Heart right ventricle (tissue), 16 donors: ENCODE measurements around the gene ATP2A3. TPM values are rescaled to one million over a fixed set of nuclear protein-coding genes. Genes with fewer than 3 reads are reported as not detected.

Source experiments
- ATAC-seq, 8 donors: fragments of 200-7000 bp; cut with Tn5 transposase; one replicate each; pipeline ENCODE4 v1.9.1; 2020; ENCODE audit warnings: mild to moderate bottlenecking in 8 of 8, moderate library complexity in 8 of 8, moderate number of reproducible peaks in 1 of 8
- DNase-seq, 2 donors: peaks; one replicate each; pipeline ENCODE4 v3.0.0-alpha.2; 2020
- H3K27ac ChIP-seq, 10 donors: fragments of 200-600 bp; sonication (generic) in 2 of 10; one replicate each; pipeline versions ENCODE4 v1.5.0 to v1.8.0; 2020 to 2022; ENCODE audit warnings: mild to moderate bottlenecking in 3 of 10
- H3K27me3 ChIP-seq, 7 donors: fragments of 200-600 bp; one replicate each; pipeline ENCODE4 v1.8.0; 2021 to 2022; ENCODE audit warnings: mild to moderate bottlenecking in 2 of 7
- H3K36me3 ChIP-seq, 9 donors: fragments of 200-600 bp; sonication (generic) in 1 of 9; one replicate each; pipeline versions ENCODE4 v1.5.0 to v1.8.0; 2020 to 2022; ENCODE audit warnings: mild to moderate bottlenecking in 2 of 9
- H3K4me1 ChIP-seq, 9 donors: fragments of 200-600 bp; sonication (generic) in 1 of 9; one replicate each; pipeline versions ENCODE4 v1.5.0 to v1.8.0; 2020 to 2022; ENCODE audit warnings: mild to moderate bottlenecking in 4 of 9
- H3K4me3 ChIP-seq, 10 donors: fragments of 200-600 bp; sonication (generic) in 2 of 10; one replicate each; pipeline versions ENCODE4 v1.5.0 to v1.8.0; 2020 to 2022; ENCODE audit warnings: mild to moderate bottlenecking in 7 of 10, moderate library complexity in 2 of 10
- H3K9me3 ChIP-seq, 11 donors: fragments of 200-600 bp in 10 of 11; sonication (generic) in 2 of 11; one replicate each; pipeline versions ENCODE4 v1.5.0 to v1.8.0; 2013 to 2022; ENCODE audit warnings: mild to moderate bottlenecking in 2 of 11, control low read depth in 1 of 11, moderate library complexity in 1 of 11
- CTCF ChIP-seq, 9 donors: fragments of 200-600 bp; sonication (generic) in 2 of 9; IDR thresholded peaks; one replicate each; pipeline versions ENCODE4 v1.5.0 to v1.8.0; 2021 to 2022; ENCODE audit warnings: antibody characterized with exemption in 9 of 9, mild to moderate bottlenecking in 5 of 9, moderate library complexity in 1 of 9
- WGBS, 2 donors: extraction: QIAGEN DNeasy Blood & Tissue Kit; methylation state at CpG; one replicate each; pipeline ENCODE4 v1.1.7; 2013; ENCODE audit warnings: inconsistent platforms in 1 of 2; 5-methylcytosine and 5-hydroxymethylcytosine counted together
- intact Hi-C, 10 donors: fragments of 100-400 bp; cut with DNase I; formaldehyde crosslinking; loops; one replicate each; pipeline versions ENCODE4 v1.11.1 to v1.14.2; 2022
- polyA plus RNA-seq, 2 donors: library from polyadenylated mRNA; stranded (reverse); fragments of 200-250 nt; gene quantifications; one replicate each; pipeline ENCODE4 v1.2.3, GENCODE V29; 2013
- total RNA-seq, 10 donors: library from RNA; stranded (reverse); fragmentation: NEBNext Ultra II Directional in 3 of 10; extraction: Animal tissue kit (Norgen Biotek cat#: 25700) in 3 of 10; gene quantifications; one replicate each; pipeline versions ENCODE4 v1.2.1 to v1.2.4, GENCODE V29; 2021 to 2023
- donor health status: Arrhythmogenic right ventricular cardiomyopathy.
- donor health status: ischemic (EF 13 %, LVEDD 7.1; RV severe dilation, severe dysfunction).
- donor health status: healthy with polysubstance abuse.
- donor health status: DM: no; HTN: yes; CAD: no.
- donor health status: DM: no; HTN: no; CAD: no.
- donor health status: ischemic (EF 25% LVEDD 6.9; RV normal size, moderate dysfunction).
- donor health status: ischemic (EF 25% LVEDD 5.7; RV mildly dilated, moderate dysfunction).
- donor health status: healthy.
- donor health status: DM: yes; HTN: yes; CAD: no.
- donor health status: Ischemic cardiomyopathy.
- donor health status: ischemic (EF 35%, LVEDD 5.7; RV mildly dilated, moderate dysfunction).
- donor health status: nonischemic (EF 11% LVEDD 7.7; RV severe dilation, severe dysfunction).
- donor health status: DM: yes; HTN: yes; CAD: no.
- donor health status: PGD.
- donor health status: ischemic (EF 29% LVEDD 5.4; RV normal size, mild dysfunction).
- donor health status: nonischemic (EF 23%, LVEDD 6.1; RV moderate dilation, normal function).

ATP2A3 gene
- total and polyA plus RNA-seq, 12 donors = 4.3 to 11.0 (median 7.3) TPM

- H3K36me3 ChIP-seq = peaks cover 0 to 20% (median 0%) of the 10 kb centered on the region in 9 donors
- peaks cover 4 to 29% (median 16%) of the 10 kb centered on the region in 9 donors for H3K4me1 ChIP-seq
- no peak overlapping the region for H3K27ac ChIP-seq
- DNase-seq (no peak), ATAC-seq (no peak)
- intact Hi-C loops = no loop called here
- no peaks in the 10 kb centered on the region for H3K9me3 ChIP-seq
- H3K4me3 ChIP-seq = no peak overlapping the region
- WGBS, 2 donors = 92 to 94% methylated on average over 18 of the region's 18 CpGs
- H3K27me3 ChIP-seq = no peaks in the 10 kb centered on the region
- no peak for TF ChIP-seq CTCF (IDR thresholded peaks at IDR 0.05)
Observed at GRCh38 chr17:3923466-3924190, 40.6 kb downstream of the ATP2A3 start.

DNA sequence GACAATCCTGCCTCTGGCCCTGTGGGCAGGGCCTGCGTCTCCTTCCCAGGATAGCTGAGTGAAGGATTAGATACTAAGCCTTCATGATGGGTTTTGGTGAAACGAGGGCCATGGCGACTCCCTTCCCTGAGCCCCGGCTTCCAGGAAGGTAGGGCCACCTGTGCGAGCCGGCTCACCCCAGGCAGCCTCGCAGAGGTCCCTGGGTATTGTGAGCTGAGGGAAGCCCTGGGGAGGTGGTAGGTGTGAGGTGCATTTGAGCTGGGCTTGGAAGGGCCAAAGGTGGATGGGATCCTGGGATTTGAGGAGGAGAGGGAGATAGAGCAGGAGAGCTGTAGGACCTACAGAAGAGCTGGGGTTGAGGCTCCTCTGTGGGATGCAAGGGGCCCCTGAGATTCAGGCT, 41.5 kb downstream of the ATP2A3 start:
- WGBS, 2 donors = 92 to 96% methylated on average over 7 of the region's 7 CpGs
- DNase-seq (no peak), ATAC-seq (no peak)
- Histone ChIP-seq H3K4me1 (peaks cover 4 to 26% (median 18%) of the 10 kb centered on the region in 9 donors), H3K9me3 (no peaks in the 10 kb centered on the region), H3K36me3 (peaks cover 0 to 12% (median 0%) of the 10 kb centered on the region in 9 donors), H3K4me3 (no peak overlapping the region), H3K27ac (no peak overlapping the region), H3K27me3 (no peaks in the 10 kb centered on the region)
- intact Hi-C loops = no loop called here
- no peak for TF ChIP-seq CTCF (IDR thresholded peaks at IDR 0.05)

- Histone ChIP-seq H3K27ac (no peak overlapping the region), H3K27me3 (no peaks in the 10 kb centered on the region), H3K36me3 (peaks cover 0 to 6% (median 0%) of the 10 kb centered on the region in 9 donors), H3K4me1 (peaks cover 6 to 32% (median 21%) of the 10 kb centered on the region in 9 donors), H3K4me3 (no peak overlapping the region), H3K9me3 (no peaks in the 10 kb centered on the region)
- 86 to 91% methylated on average over 27 of the region's 27 CpGs for WGBS, 2 donors
- no peak for TF ChIP-seq CTCF (IDR thresholded peaks at IDR 0.05)
- intact Hi-C loops = no loop called here
- DNase-seq (no peak), ATAC-seq (peak in 1 of 8 donors; percentile 16)
Observed at GRCh38 chr17:3921502-3922319, 42.5 kb downstream of the ATP2A3 start.

DNA sequence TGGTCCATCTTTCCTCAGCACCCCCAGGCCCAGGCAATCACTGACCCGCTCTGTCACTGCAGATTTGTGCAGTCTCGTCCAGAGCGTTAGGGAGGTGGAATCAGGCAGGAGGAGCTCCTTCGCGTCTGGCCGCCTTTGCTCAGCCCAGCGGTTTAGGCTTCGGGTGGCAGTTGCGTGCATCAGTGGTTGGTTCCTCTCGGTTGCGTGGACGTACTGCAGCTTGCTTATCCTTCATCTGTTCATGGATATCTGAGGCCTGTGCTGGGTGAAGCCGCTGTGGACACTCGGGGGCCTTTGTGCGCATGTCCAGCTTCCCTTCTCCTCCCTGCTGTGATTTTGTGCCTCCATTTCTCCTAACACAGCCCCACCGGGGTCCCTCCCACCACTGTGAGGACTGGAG, 43.2 kb downstream of the ATP2A3 start:
- DNase-seq = no peak
- peaks cover 6 to 40% (median 28%) of the 10 kb centered on the region in 9 donors for H3K4me1 ChIP-seq
- H3K27ac ChIP-seq = no peak overlapping the region
- no peak overlapping the region for H3K4me3 ChIP-seq
- intact Hi-C loops = no loop called here
- H3K36me3 ChIP-seq = peaks cover 0 to 6% (median 0%) of the 10 kb centered on the region in 9 donors
- WGBS, 2 donors = 92 to 95% methylated on average over 16 of the region's 16 CpGs
- ATAC-seq = no peak
- H3K27me3 ChIP-seq = no peaks in the 10 kb centered on the region
- H3K9me3 ChIP-seq = no peaks in the 10 kb centered on the region
- TF ChIP-seq CTCF (IDR thresholded peaks at IDR 0.05) = no peak
